ENCODE measurements around the gene DPP8.
"Not testable (repeated sequence)": the region's sequence is repeated elsewhere in the genome, so short reads cannot be mapped to it uniquely, and the experiment has no call there.

Gene DPP8

DNA sequence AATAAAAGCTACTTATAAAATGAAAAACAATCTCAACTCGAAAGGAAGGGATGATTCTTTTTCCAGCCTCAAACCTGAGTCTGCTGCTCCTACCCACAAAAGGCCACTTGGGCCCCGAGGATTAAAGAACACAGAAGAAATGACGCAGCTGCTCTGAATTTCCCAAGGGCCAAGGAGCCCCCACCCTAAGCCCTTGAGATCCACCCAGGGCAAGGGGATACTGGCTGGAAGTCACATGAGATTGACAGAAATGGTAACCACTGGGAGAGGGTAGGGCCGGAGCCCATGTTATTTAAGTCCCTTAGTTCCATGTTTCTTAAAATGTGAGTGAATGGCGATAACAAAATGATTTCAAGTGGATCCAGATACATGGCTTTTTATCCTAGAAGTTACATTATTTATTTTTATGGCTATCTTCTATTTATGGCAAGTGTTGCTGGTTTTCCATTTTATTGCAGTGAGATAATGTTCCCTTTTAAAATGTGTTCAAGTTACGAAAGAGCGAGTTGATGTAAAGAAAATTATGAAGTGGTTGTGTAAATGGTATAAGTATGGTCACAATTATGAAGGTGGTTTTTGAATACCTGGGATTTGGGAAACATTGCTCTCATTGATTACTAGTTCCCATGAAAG, 111.6 kb downstream of the DPP8 start:
- in situ Hi-C loops (cut with MboI; ENCODE audit: low sequenced_read_pairs): no loop called here

DNA sequence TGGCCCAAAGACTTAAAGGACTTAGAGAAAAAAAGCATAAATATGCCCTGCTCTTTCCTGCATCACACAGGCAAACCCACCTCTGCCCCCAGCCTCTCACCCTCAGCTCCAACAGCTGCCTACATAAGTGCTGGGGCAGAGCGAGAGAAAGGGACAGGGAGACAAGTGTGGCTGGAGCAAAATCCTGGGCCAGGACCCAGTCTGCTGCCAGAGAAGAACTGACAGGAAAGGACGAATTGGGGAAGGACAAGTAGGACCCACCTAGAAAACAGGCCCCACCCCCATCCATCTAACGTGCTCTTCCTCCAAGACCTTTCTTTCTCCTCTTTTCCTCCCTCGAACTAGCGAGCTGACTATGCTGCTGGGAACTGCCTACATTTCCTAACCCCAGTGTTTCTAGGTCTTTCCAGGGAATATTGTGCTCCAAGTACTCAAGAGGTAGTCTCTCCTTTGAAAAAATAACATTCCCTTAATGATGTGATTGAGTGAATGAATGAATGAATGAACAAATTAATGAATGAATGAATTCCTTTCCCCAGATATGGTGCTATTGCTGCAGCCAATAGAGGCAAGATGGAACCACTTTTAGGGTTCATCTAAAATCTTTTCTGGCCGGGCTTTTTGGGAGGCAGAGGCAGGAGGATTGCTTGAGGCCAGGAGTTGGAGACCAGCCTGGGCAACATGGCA, 113.2 kb downstream of the DPP8 start:
- in situ Hi-C loops (cut with MboI; ENCODE audit: low sequenced_read_pairs): no loop called here

DNA sequence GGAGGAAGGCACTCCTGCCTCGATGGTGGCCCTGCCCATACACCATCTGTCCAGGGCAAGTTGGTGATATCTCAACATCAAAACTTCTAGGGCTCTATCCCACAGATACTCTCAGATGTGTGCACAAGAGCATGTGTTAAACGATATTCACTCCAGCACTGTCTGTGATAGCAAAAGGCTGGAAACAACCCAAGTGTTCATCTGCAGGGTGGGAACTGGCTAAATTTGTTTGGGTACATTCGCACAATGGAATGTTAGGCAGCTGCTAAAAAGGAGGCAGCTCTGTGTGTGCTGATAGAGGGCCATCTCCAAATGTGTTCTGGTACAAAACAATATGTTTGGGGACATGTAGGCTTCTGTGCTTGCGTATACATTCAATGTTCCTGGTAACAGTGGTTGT, 114.5 kb downstream of the DPP8 start:
- in situ Hi-C loops (cut with MboI; ENCODE audit: low sequenced_read_pairs): no loop called here

DNA sequence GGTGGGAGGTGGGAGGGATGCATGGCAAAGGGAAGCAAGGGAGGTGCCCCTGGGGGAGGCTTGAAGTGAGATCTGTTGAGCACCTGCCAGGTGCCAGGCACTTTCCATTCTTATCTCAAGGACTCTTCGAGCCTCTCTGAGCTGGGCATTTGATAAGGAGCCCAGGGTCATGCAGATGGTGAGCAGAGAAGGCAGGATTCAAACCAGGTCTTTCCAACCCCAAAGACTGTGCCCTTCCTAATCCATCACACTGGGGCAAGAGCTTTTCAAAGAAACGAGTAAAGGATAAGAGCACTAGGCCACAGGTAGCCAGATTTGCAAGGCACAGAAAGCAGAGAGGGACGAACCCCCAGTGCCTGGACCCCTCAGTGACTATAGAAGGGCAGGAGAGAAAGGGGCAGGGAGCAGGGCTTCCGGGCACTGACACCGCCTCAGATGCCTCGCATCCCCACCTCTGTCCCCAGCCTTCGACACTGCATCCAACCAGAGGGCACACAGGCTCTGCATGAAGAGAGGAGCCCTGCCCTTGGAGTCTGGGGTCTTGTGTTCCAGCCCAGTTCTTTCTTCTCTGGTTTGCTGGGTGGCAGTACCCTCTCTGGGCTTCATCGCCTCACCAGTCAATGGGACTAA, 115.8 kb downstream of the DPP8 start:
- in situ Hi-C loops (cut with MboI; ENCODE audit: low sequenced_read_pairs): no loop called here

DNA sequence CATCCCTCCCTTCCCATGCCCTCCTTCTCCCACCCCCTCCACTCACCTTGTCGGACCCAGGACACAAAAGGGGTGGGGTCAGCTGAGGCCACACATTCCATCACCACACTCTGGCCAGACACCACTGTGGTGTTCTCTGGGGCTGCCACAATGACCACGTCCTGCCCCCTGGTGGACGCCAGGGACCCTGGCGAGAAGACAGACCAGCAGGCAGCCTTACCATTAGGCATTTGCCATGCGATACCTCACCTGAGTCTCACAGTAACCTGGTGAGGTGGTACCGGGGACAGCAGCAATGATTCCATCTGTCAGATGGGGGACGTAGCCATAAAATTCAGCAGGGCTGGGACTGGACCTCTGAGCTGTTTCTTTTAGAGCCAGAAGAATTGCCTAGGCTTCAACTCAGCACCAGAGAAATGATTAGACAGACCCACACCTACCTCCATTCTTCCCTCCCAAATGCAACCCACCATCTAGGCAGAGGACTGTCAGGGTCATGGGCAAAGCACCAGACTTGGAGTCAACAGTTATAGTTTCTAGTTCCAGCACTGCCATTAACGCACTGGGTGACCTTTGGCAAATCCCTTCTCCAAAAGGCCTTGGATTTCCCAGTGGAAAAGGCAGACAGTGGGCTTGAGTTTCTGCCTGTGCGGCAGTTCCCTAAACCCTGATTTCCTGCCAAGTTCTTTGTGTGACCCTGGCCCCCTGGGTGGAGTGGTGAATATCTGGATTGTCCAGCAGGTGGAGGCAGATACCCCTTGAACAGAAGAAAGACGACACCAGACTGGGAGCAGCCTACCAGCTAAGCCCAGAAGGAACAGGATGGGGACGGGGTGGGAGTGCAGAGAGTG, 116.5 kb downstream of the DPP8 start:
- in situ Hi-C loops (cut with MboI; ENCODE audit: low sequenced_read_pairs): no loop called here

DNA sequence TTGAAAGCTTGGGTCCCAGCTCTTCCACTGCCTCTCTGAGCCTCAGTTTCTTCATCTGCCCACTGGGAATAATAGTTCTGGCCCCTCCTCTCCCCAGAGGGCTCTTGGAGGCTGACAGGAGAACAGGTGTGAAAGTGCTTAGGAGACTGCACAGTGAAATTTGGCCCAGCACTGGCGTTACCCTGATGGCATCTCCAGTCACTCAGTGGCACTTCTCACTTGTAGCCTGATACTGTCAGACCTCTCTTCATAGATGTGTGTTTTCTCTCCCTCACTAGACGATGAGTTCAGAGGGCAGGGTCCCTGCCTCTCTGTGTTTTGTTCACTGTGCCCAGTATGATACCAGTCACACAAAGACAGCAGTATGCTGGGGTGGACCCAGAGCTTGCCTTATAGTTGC, 117.5 kb downstream of the DPP8 start:
- in situ Hi-C loops (cut with MboI; ENCODE audit: low sequenced_read_pairs): no loop called here

DNA sequence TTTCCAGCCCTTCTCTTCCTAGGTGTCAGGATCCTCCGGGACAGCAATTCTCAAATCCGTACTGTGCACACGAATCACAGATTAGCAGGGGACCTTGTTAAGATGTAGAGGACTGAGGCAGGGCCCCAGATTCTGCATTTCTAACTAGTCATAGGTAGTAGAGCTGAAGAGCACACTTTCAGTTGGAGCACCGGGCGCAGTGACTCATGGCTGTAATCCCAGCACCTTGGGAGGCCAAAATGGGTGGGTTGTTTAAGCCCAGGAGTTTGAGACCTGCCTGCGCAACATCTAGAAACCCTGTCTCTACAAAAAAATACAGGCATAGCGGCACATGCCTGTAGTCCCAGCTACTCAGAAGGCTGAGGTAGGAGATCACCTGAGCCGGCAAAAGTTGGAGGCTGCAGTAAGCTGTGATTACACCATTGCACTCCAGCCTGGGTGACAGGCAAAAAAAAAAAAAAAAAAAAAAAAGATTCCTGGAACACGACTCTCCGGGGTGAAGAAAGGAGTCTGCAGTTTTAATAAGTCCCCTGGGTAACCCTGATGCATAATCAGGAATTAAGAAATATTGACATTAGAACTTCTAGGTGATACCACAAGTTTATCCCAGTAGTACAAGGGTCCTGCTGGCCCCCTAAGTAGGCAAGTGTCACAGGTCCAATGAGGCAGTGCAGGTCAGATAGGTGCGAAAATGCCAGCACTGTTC, 118.3 kb downstream of the DPP8 start:
- in situ Hi-C loops (cut with MboI; ENCODE audit: low sequenced_read_pairs): no loop called here

DNA sequence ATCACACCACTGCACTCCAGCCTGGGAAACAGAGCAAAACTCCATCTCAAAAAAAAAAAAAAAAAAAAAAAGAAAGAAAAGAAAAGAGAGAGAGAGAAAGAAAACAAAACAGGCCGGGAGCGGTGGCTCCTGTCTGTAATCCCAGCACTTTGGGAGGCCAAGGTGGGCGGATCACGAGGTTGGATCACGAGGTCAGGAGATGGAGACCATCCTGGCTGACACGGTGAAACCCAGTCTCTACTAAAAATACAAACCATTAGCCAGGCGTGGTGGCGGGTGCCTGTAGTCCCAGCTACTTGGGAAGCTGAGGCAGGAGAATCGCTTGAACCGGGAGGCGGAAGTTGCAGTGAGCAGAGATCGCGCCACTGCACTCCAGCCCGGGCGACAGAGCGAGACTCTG, 119.0 kb downstream of the DPP8 start:
- in situ Hi-C loops (cut with MboI; ENCODE audit: low sequenced_read_pairs): not testable (repeated sequence)

DNA sequence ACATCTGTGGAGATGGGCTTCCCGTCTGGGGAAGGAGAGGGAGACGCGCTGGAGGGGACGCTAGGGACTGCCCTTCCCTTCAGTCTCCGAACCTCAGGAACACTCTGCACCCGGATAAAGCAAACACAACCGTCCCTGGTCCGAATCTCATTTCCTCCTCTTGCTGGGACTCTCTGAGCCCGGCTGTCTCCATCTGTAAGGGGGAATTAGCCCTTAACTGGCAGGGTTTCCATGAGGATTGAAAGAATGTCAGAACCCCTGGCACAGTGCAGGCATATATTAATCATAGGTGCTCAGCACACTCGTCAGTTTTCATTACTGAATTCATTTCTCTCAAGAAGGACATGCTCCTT, 120.5 kb downstream of the DPP8 start:
- in situ Hi-C loops (cut with MboI; ENCODE audit: low sequenced_read_pairs): no loop called here

DNA sequence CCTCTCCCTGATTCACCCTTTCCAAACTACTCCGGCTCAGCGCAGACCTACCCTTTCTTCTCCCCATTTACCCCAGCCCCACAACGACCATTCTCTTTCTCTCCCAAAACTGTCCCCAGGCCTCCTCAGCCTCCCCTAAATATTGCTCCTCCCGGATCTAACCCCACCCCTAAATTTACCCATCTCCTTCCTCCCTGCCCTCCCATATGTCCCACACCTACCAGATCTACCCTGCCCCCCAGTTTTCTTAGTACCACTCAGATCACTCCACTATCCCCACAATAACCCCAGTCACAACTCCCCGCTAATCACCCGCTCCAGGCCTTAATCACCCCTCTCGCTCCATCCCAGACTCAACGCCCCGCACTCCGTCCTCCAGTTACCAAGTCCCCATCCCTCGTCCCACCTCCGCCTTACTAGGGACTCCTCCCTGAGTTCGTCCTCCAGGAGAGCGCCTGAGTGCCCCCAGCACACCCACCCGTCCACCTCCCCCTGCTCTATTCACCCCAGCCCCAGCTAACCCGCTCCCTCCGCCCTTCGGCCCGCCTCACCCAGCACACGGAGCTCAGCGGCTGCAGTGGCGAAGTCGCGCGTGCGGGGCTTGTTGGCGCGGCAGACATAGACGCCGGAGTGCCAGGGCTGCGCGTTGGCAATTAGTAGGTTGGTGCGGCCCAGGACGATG, 121.1 kb downstream of the DPP8 start:
- in situ Hi-C loops (cut with MboI; ENCODE audit: low sequenced_read_pairs): no loop called here

DNA sequence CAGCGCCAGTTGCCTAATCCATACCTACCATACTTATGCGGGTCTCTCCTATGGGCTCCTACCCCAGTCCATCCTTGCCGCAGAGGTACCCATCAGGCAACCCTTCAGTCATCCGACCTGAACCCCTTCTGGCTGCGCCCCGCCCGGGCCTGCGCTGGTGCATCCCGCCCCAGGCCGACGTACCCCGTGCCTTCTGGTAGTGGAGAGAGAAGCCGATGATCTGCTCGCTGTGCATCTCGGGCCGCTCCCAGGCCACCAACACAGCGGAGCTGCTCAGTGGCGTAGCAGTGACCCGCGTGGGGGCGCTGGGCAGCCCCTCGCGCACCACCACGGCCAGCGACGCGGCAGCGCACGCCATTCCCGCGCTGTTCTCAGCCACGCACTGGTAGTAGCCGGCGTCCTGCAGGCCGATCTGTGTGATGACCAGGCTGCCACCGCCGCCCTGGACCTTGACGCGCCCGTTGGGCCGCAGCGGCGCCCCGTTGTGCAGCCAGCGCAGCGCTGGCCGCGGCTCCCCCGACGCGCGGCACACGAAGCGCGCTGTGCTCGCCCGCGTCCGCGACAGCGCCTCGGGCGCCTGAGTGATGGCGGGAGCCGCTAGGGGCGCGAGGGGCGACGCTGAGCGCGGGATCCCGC, 121.8 kb downstream of the DPP8 start:
- in situ Hi-C loops (cut with MboI; ENCODE audit: low sequenced_read_pairs): no loop called here

DNA sequence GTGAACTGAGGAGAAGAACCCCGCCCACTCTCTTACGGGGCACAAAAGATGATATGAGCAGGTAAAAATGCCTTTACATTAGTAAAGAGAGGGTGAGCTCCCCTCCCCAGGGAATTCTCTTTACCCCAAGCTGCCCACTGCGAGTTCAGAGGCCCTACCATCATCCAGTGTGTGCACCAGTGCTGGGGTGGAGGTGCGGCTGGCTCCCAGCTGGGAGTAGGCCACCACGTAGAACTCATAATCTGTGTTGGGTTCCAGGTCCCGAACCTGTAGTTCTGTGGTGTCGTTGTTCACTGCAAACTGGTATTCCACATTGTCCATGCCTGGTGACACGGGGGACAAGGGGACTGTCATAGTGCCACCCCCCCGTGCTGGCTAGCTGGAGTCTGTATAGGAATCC, 122.6 kb downstream of the DPP8 start:
- in situ Hi-C loops (cut with MboI; ENCODE audit: low sequenced_read_pairs): no loop called here

DNA sequence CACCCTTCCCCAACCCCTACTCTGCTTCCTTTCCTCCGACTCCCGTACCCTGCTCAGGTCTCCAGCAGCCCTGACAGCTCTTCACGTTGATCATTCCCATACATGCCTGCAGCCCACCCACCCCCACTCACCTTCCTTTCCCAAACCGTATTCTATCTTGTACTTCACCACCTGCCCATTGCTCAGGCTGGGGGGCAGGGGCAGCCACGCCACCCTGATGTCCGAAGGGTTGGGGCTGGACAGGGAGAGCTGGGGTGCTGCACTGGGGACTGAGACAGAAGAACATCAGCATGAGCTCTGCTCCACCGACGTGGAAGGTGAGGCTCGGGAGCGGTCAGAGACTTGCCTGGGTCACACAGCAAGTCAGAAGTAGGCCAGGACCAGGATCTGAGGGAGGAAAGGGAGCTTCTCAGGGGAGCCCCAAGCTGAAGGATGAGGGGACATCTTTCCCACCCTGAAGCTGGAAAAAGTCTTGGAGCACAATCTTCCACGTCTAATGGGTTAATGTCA, 123.2 kb downstream of the DPP8 start:
- in situ Hi-C loops (cut with MboI; ENCODE audit: low sequenced_read_pairs): no loop called here

DNA sequence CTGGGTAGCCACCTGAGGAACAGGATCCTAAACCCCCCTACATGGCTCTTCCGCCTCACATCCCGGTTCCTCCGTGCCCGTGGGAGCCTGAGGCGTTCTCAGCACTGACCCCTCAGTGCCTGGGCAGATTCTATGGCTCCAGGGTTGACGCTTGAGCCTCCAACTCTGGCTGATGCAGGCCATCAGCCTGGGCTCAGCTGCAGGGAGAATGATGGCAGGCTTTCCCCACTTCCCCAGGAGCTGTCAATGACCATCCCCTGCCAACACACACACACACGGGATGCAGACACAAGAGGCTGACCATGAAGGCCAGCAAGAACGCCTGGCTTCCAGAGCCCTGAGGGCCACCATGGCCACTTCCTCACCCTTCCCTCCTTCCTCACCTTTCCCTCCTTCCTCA, 123.9 kb downstream of the DPP8 start:
- in situ Hi-C loops (cut with MboI; ENCODE audit: low sequenced_read_pairs): no loop called here

DNA sequence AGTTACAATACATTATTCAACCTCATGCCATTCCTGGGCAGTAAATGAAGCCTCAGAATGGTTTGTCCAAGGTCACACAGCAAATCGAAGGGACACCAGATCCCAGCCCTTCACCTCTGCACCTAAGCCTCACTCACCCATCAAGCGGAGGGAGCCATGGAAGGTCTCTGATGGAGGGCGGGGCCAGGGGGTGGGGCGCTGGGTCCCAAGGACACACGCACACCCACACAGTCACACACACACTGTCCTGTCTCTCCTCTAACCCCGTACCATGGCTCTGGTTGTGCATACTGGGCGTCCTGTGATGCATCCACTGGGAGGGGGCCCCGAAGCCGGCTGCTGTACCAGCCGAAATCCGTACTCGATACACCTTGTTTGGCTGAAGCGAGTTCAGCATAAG, 124.4 kb downstream of the DPP8 start:
- in situ Hi-C loops (cut with MboI; ENCODE audit: low sequenced_read_pairs): no loop called here
